ENCODE results near the gene RGS10.
"Not testable (repeated sequence)": the region's sequence is repeated elsewhere in the genome, so short reads cannot be mapped to it uniquely, and the experiment has no call there.

RGS10 gene

DNA sequence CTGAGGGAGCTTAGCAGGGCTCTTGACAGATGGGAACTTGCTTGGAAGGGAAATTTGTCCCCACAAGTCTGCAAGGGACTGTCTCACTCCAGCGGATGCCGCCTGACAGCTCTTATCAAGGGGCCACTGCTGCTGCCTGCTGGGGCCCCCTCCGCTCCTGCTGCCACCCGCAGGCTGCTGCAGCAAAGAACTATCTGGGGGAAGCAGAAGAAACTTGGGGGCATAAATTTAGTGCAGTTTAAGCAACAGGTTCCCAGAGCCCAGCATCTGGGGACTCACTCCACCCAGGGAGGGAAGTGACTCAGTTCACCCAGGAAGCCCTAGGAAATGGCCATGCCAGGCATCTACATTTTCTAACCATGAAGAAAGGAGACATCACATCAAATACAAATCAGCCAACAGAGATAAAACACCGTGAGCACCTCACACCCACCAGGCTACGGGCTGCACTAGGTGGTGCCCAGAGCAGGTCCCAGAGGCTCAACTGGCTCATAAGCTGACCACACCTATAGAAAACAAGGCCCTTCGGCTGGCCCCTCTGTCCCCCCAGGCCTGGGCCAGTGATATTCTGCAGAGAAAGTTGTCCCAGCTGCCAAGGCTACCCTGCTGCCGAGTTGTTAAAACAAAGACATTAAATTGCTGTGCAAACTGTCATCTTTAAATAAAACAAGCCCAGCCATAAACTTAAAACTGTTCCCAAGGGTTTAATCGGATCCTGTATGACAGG, 3.7 kb downstream of the RGS10 start:
- DNase-seq (ENCODE audit: low read depth in 3 of 3) = no peak

DNA sequence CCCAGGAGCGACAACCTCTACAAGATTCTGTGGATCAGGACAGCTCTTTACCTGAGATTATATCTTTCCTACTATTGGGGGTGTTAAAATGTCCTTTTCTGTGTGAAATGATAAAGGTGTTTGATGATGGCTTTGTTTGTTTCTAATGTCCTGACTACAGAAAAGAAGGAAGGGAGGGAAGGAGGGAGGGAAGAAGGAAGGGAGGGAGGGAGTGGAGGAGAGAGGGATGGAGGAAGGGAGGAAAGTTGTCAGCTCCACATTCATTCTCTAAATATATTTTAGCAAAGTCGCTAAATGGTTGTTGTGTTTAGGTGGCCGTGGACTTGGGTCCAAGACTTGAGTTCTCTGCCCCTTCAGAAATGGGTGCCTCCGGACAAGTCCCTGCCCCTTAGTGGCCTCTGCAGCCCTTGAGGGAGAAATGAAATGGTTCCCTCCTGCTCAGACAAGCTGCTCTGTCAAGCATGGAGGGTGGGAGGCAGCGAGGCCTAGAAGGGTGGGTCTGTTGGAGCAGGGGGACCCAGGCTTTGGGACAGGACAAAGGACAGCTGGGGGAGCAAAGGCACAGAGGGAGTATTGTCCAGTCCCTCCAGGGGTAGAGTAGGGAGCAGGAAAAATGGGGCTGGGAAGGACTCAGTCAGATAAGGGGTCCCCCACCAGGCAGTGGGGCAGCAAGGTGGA, 4.4 kb downstream of the RGS10 start:
- no peak for DNase-seq (ENCODE audit: low read depth in 3 of 3)

DNA sequence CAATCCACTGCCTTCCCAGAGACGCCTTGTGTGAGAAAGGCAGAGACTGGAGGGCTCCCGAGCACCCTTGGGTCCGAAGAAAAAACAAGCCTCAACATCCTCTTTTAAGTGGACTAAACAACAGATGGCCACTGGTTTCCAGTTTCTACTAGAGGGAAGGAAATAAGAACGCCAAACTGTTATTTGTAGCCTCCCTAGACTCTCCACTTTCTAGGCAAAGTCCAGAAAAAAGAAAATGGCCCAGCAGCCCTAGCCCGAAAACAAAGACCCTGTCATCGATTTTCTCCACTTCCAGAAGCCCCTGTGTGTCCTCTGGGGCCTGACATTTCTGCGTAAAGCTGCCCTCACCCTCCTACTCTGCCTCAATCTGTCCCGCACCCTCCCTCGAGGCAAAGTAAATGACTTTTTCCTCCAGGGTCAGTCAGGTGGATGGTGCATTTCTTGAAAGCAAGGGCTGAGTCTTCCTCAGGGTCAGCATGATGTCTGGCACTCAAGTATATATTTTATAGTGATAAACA, 6.0 kb downstream of the RGS10 start:
- no peak for DNase-seq (ENCODE audit: low read depth in 3 of 3)

DNA sequence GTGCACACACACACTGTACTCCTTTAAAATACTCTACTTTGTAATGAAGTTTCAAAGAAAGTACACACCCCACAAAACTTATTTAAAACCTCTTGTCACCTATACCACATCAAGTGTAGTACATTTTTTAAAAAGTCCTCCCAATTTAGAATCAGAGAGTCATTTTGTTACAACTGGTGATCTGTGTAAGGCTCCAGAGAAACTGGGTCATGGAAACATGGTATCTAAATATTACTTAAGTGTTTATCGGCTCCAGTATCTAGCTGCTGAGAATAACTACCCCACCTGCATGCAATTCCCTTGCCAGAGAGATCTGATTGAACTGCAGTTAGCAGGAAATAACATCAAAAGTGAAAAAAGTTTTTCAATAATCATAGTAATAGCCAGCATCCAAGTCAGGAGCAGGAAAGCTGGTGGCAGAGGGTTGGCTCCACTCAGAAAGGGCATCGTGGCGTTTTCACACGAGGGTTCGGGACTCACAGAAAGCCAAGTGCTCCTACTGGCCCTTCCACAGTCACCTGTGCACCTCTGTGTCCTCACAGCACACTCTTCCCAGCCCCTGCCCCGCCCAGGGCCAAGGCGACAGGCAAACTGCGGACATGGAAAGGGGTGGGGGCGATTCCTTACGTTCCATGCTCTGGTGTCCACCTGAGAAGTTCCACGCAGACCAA, 6.5 kb downstream of the RGS10 start:
- DNase-seq (ENCODE audit: low read depth in 3 of 3) = no peak

DNA sequence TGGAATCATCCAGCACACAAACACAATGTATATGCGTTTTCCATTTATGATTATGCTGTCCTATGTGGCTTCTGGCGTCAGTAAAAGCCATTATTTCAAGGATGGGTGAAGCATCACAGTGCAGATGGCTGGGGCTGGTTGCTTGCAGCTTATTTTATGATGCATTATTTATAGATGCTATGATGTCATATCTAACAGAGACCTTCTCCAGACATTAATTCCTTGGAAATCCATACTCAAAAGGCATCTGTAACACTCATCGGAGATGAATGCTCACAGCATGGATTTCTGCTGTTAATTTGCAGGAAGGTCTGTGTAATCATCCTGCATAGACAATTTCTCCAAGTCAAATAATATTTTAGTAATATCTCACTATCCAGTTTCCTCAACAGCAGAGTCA, 7.2 kb downstream of the RGS10 start:
- DNase-seq (ENCODE audit: low read depth in 3 of 3) = no peak

DNA sequence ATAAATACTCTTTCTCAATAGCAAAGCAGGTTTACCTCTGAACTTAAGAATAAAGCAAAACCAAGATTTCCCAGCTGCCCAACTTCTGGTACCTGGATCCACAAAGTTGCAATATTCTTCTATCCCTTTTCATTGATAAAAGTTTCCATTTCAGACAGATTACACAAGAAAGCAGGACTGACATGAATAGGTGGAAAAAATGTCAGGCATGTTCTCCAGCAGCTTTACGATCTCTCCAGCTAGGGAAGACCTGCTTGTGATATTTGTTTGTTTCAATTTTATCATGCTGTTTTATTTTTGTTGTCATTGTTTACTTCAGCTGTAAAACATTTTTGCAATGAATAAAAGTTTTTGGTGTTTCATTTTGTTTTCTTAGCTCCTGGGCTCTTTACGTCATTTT, 9.0 kb downstream of the RGS10 start:
- no peak for DNase-seq (ENCODE audit: low read depth in 3 of 3)

DNA sequence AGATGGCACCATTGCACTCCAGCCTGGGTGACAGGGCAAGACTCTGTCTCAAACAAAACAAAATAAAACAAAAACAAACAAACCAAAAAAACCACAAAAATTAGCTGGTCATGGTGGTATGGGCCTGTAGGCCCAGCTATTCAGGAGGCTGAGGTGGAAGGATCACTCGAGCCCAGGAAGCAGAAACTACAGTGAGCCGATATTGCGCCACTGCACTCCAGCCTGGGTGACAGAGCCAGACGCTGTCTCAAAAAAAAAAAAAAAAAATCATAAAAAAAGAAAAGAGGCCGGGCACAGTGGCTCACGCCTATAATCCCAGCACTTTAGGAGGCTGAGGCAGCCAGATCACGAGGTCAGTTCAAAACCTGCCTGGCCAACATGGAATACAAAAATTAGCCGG, 9.7 kb downstream of the RGS10 start:
- DNase-seq (ENCODE audit: low read depth in 3 of 3) = not testable (repeated sequence)

DNA sequence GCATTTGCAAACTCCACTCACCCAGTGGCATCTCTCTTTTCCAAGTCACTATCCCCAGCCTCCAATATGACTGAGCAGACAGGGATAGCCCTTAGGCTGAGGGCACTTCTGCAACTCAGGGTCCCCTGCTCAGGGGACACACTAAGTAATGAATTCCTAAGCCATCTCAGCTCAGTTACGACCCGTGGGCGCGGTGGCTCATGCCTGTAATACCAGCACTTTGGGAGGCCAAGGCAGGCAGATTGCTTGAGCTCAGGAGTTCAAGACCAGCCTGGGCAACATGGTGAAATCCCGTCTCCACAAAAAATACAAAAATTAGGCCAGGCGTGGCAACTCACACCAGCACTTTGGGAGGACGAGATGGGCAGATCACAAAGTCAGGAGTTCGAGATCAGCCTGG, 10.3 kb downstream of the RGS10 start:
- DNase-seq (ENCODE audit: low read depth in 3 of 3) = not testable (repeated sequence)

DNA sequence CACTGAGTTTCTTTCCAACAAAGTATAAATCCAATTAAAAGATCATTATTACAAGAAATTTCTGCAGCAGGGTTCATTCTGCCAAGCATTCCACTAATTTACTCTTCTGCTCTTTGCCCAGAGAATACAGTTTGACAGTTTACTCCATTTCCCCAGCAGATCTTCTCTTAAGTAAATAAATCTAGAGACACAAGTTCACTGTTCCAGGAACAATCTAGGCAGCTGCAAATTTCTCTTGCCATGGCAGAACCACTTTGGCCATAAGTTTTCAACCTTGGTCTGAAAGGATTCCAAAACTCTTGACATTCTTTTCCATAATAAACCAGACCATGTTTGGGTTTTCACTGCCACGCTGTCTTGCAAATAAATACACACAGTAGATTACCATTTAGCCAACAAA, 11.5 kb downstream of the RGS10 start:
- DNase-seq (ENCODE audit: low read depth in 3 of 3) = no peak

DNA sequence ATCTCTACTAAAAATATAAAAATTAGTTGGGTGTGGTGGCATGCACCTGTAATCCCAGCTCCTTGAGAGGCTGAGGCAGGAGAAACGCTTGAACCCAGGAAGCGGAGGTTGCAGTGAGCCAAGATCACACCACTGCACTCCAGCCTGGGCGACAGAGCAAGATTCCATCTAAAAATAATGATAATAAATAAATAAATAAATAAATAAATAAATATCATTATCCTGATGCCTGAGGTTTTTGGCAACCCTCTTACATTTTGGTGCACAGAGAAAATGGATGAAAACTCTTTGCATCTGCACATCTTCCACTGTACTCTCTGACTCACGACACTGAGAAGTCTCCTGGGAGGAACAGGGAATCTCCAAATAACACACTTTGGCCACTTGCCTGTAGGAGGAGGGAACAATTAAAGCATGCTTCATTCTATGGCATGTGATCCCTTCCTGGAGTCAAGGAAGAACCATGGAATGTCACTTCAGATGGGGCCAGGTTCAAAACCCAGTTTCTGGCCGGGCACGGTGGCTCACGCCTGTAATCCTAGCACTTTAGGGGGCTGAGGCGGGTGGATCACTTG, 13.8 kb downstream of the RGS10 start:
- DNase-seq (ENCODE audit: low read depth in 3 of 3) = not testable (repeated sequence)

DNA sequence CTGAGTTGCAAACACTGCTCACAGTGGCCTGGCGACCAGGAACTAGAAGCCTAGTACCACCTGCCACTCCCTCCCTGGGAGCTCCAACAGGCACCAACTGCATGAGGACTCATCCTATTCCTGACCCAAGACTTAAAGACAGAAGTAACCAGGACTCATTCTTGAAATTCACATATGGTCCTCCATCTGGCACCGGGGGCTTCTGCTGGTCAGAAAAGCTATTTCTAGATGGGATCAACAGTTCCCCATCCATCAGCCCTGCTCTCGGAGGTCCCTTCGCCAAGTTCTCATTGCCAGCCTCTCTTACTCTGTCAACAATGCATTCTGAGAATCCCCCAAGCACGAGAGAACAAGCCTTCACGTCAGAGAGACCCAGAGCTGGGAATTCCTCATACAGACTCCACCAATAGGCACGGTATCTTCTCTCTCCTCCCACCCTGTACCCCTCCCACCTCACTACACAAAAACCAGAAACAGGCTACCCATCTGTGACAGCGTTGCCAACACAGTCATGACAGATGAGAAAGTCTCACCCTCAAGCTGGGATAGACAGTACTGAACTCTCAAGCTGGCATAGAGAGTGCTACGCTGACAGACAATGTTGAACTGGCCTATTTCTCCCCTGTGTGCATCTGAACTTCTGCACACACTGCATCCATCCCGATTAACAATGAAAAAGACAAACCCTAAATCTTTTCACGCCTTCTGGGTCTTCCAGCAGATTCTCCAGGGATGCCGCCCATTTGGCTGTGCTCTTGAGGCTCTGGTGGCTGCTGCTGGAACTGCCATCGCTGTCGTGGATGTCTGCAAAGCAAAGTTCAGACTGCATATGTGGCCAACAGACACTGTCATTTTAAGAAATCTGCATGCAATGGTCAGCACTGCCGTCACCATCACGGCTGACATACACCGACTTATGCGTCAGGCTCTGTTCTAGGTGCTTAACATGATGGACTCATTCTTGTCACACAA, 15.6 kb downstream of the RGS10 start:
- no peak for DNase-seq (ENCODE audit: low read depth in 3 of 3)

DNA sequence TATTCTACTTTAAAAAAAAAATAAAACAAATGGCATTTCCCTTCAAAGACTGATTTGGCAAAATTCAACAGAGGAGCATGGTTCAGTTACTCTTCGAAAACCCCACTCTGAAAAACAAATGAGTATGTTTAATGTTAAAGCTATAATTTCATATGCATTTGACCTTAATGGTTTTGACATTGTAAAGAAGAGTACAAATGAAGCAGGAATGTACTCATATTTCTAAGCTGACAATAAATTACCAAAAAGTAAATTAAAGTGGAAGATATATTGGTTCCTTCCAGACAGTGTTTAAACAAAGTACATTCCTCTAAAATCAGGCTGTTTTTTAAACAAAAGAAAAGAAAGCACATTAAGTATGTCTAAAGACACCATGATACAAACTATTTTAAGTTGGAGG, 16.4 kb downstream of the RGS10 start:
- no peak for DNase-seq (ENCODE audit: low read depth in 3 of 3)

DNA sequence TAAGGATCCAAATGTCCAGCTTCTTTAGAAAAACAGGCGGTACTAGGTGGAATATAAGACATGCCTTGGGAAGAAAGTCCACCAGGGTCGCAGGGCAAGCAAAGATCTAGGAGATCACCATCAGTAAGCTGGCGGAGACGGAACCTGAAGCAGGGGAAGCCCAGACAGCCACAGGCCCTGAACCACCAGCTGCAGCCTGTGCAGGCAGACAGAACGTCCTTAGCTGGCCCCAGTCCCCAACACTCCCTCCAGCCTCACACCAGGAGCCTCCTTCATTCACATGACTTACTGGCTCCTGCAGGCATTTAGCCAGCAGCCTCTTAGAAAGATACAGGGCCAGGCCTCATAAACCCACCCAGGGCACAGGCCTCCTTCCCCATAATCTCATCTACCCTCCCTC, 17.4 kb downstream of the RGS10 start:
- DNase-seq (ENCODE audit: low read depth in 3 of 3) = no peak

DNA sequence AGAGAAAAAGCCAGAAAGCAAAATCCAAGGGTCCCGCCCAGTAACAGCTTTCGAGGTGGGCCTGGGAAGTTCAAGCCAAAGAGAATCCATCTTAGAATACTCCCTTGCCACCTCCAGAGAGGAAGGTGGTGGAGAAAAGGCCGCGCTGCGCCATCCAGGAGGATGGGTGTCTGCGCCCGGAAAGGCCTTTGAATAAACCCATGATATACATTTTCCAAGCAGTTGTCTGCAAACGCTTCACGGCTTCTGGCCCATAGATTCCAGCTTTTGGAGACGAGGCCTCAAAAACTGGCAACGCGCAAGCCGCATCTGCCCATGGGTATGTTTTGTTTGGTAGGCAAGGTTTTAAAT, 17.8 kb downstream of the RGS10 start:
- DNase-seq (ENCODE audit: low read depth in 3 of 3) = no peak

DNA sequence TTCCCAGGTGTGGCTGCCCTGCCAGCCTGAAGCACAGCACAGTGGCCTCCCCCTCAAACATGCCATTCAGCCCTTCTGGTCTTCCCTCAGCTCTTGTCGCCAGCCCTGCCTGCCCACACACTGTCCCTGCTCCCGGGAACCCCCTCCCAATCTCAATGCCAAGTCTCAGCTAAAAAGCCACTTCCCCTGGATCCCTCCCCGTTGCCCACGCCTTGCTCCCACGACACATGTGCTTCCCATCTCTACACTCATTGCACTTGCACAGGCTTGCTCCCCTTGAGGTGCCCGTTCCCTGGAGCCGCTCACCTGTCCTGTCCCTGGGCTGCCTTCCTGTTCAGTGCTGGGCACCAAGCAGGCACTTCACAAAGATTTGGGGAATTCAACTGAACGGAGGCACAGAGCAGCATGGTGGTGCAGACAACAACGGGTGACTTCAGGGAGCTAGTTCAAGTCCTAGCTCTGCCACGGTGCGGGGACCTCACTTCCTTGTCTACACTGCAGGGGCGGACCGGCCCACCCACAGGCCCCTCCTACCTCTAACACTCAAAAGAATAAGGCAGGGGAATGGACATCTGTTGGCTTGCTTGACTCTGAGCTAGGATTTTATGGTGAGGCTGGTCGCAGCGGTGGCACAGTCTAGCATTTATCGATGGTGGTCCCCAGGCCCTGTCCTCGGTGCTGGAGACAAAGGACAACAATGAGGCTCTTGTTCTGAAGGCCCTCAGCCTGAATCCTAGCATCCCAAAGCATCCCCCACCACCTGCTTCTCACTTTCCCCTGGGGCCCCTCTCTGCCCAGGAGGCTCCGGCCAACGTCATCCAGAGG, 18.4 kb downstream of the RGS10 start:
- DNase-seq (ENCODE audit: low read depth in 3 of 3) = no peak

DNA sequence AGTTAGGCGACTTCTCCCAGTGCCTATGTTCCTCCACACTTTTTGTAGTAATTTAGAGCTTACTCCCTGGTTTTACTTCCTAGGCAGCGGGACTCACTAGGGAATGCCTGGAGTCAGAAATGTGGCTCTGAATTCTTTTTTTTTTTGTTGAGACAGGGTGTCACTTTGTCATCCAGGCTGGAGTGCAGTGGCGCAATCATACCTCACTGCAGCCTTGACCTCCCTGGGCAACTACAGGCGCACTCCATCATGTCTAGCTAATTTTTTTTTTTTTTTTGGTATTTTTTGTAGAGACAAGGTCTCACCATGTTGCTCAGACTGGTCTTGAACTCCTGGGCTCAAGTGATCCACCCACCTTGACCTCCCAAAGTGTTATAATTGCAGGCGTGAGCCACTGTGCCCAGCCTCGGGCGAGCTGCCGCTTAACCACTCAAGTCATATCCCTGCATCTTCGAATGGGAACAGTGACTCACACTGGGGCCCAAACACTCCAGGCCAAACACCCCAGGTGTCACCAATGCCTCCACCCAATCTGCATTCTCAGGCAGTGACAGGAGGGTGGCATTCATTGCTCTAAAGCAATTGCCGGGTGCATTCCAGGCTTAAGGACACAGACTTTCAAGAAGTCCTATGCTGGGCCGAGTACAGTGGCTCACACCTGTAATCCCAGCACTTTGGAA, 19.6 kb downstream of the RGS10 start:
- DNase-seq (ENCODE audit: low read depth in 3 of 3) = no peak

DNA sequence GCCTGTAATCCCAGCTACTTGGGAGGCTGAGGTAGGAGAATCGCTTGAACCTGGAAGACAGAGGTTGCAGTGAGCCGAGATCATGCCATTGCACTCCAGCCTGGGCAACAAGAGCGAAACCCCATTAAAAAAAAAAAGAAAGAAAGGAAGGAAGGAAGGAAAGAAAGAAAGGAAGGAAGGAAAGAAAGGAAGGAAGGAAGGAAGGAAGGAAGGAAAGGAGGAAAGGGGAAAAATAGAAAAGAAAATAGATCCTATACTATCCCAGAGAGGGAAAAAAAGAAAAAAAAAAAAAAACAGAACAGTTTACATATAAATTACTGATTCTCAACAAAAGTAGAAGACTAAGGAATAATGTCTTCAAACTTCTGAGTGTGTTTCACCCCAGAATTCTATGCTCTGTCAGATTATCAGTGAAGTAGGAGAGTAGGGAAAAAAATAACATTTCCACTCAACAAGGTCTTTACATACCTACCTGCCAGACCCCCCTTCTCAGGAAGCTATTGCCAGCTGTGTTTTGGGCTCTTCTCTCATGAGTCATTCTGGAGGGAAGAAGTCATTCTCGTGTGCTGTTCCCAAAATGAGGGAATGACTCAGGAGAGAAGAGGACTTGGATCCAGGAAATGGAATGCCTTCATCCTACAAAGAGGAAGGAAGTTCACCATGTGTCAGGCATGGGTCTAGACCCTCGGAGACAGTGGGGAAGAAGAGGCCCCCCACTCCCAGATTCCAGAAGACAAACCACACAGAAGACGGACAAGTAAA, 20.9 kb downstream of the RGS10 start:
- DNase-seq (ENCODE audit: low read depth in 3 of 3) = no peak

DNA sequence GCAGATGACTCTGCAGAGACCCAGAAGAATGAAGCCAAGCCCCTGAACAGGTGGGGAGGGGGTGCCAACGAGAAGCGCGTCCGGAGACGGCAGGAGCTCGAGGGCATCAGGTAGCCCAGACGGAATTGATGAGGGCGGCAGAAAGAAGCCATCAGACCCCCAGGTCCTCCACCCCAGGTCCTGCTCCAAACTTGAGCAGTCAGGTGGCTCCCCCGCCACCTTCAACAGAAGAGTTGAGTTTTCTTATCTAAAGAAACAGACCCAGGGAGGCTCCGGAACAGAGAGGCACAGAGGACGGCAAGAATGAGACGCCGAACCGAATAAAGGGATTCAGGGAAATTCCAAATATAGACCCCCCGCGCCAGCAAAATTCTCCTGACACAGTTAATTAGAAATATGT, 22.2 kb downstream of the RGS10 start:
- DNase-seq (ENCODE audit: low read depth in 3 of 3) = no peak

DNA sequence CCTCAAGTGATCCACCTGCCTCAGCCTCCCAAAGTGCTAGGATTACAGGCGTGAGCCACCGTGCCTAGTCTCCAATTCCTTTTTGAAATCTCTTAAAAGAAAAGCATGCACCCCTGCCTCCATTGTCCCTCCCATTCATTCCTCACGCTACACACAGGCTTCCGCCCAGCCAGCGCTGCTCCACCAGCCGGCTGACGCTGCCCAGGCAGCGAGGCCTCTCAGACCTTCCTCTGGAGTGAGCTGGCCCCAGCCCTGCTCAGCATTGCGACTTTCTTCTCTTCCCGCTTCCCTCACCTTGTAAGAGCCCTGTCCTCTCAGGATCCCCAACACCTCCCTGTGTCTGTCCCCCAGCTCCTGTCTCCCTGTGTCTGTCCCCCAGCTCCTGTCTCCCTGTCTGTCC, 23.6 kb downstream of the RGS10 start:
- no peak for DNase-seq (ENCODE audit: low read depth in 3 of 3)

Measured in stimulated activated CD4-positive, alpha-beta T cell treated with anti-CD3 and anti-CD28 coated beads, TNF-alpha, amount 100 ng/mL, for 4 hours (primary cell).